GM12878 (cell line): ENCODE data around the gene PAX3. TPM values are rescaled to one million over a fixed set of nuclear protein-coding genes. Genes with fewer than 3 reads are reported as not detected.

ENCODE experiments used
- ATAC-seq: fragments of 200-7000 bp; cut with Tn5 transposase; 3 replicates; pipeline ENCODE4 v1.9.1; 2020; ENCODE audit warnings: mild to moderate bottlenecking, moderate library complexity
- BruUV-seq: library from RNA; stranded (reverse); fragments of 400-500 nt; replicated peaks from 2 replicates; lab custom pipeline; 2021; lab: Mats Ljungman, UMichigan
- CTCF ChIA-PET: fragments of 300-600 bp; sonication (Branson Sonifier 250); formaldehyde crosslinking; extraction: SDS; loops from one replicate; lab custom pipeline; 2021; ENCODE audit warnings: inconsistent platforms; lab: Yijun Ruan, JAX
- POLR2A ChIA-PET: fragments of 350-600 bp; formaldehyde crosslinking; extraction: SDS; loops from one replicate; lab custom pipeline; 2021; ENCODE audit warnings: inconsistent platforms; lab: Charles Lee
- RAD21 ChIA-PET: fragments of 300-600 bp; sonication (Branson Sonifier 250); formaldehyde crosslinking; loops from one replicate; lab custom pipeline; 2023; ENCODE audit warnings: antibody characterized with exemption; ENCODE audit not compliant: unreplicated experiment; lab: Charles Lee
- SMC1A ChIA-PET: fragments of 300-600 bp; sonication (Branson Sonifier 250); formaldehyde crosslinking; loops from one replicate; lab custom pipeline; 2023; ENCODE audit not compliant: unreplicated experiment, uncharacterized antibody; lab: Charles Lee
- DNase-seq: peaks from one replicate; pipeline ENCODE4 v3.0.0-alpha.2; 2011; ENCODE audit warnings: low read depth, low spot score
- FAIRE-seq: peaks from 3 replicates; lab custom pipeline; 2011; peaks lifted over from hg19 to GRCh38; lab: Jason Lieb, UNC
- H2AFZ ChIP-seq: 2 replicates; pipeline ENCODE4 v1.6.0; 2011; ENCODE audit warnings: low read depth, low read length, control low read depth; ENCODE audit not compliant: control insufficient read depth
- H3K27ac ChIP-seq: 2 replicates; pipeline ENCODE4 v1.5.1; 2011; ENCODE audit warnings: control low read depth; ENCODE audit not compliant: control insufficient read depth, insufficient read depth
- H3K27me3 ChIP-seq, 2 experiments: replicated peaks in 1 of 2; 2 replicates each; pipeline versions ENCODE4 v1.6.0 to v1.6.1; 2011; ENCODE audit warnings: low read length in 1 of 2; ENCODE audit not compliant: control insufficient read depth in 2 of 2, insufficient read depth in 2 of 2
- H3K36me3 ChIP-seq, 2 experiments: 2 replicates each; pipeline ENCODE4 v1.5.1; 2011; ENCODE audit warnings: low read length in 1 of 2; ENCODE audit not compliant: control insufficient read depth in 2 of 2, insufficient read depth in 2 of 2
- H3K4me1 ChIP-seq: 2 replicates; pipeline ENCODE4 v1.6.1; 2011; ENCODE audit warnings: mild to moderate bottlenecking, low read length, moderate library complexity, mixed read lengths; ENCODE audit not compliant: control insufficient read depth, insufficient read depth
- H3K4me2 ChIP-seq: 2 replicates; pipeline ENCODE4 v1.6.0; 2011; ENCODE audit warnings: control low read depth; ENCODE audit not compliant: control insufficient read depth, insufficient read depth
- H3K4me3 ChIP-seq: fragments of 200-600 bp; sonication (generic); 2 replicates; pipeline ENCODE4 v1.5.1; 2016
- H3K79me2 ChIP-seq: 2 replicates; pipeline ENCODE4 v1.6.0; 2011; ENCODE audit warnings: low read length; ENCODE audit not compliant: control insufficient read depth, insufficient read depth
- H3K9ac ChIP-seq: 2 replicates; pipeline ENCODE4 v1.8.0; 2011; ENCODE audit warnings: low read length, control low read depth, mixed read lengths; ENCODE audit not compliant: control insufficient read depth, insufficient read depth
- H3K9me3 ChIP-seq: replicated peaks from 3 replicates; pipeline ENCODE4 v1.5.1; 2011; ENCODE audit warnings: mild to moderate bottlenecking, low read length; ENCODE audit not compliant: control insufficient read depth, insufficient read depth
- H4K20me1 ChIP-seq: 2 replicates; pipeline ENCODE4 v1.6.0; 2011; ENCODE audit not compliant: control insufficient read depth, insufficient read depth
- BRCA1 ChIP-seq: IDR thresholded peaks from 2 replicates; pipeline ENCODE4 v1.6.1; 2011; ENCODE audit warnings: low read depth, low read length, improper control_type of control experiment
- ETV6 ChIP-seq, 2 experiments: fragments of 450-650 bp in 1 of 2; IDR thresholded peaks in 1 of 2; conservative IDR thresholded peaks in 1 of 2; 2 replicates each; pipeline ENCODE4 v1.6.1; 2014; ENCODE audit warnings: antibody characterized with exemption in 1 of 2, borderline replicate concordance in 1 of 2, low read depth in 1 of 2, mild to moderate bottlenecking in 1 of 2, moderate library complexity in 1 of 2
- HSF1 ChIP-seq: fragments of 150-350 bp; IDR thresholded peaks from 2 replicates; pipeline ENCODE4 v1.6.1; 2014; ENCODE audit warnings: mild to moderate bottlenecking, low read depth, low read length
- NBN ChIP-seq: fragments of 450-650 bp; IDR thresholded peaks from 2 replicates; pipeline ENCODE4 v1.6.1; 2016
- POU2F2 ChIP-seq: IDR thresholded peaks from 3 replicates; pipeline ENCODE4 v1.6.1; 2011; ENCODE audit warnings: low read depth, mild to moderate bottlenecking, low read length, borderline replicate concordance
- RAD51 ChIP-seq: fragments of 450-650 bp; IDR thresholded peaks from 2 replicates; pipeline ENCODE4 v1.6.1; 2016; ENCODE audit warnings: moderate library complexity, mild to moderate bottlenecking, inconsistent platforms
- RB1 ChIP-seq: fragments of 450-650 bp; formaldehyde crosslinking; IDR thresholded peaks from 2 replicates; pipeline ENCODE4 v1.6.1; 2017; ENCODE audit warnings: mild to moderate bottlenecking, borderline replicate concordance
- SMC3 ChIP-seq: IDR thresholded peaks from 2 replicates; pipeline ENCODE4 v1.6.1; 2011; ENCODE audit warnings: low read length, improper control_type of control experiment, borderline replicate concordance
- SREBF1 ChIP-seq: IDR thresholded peaks from 2 replicates; pipeline ENCODE4 v1.6.1; 2012; ENCODE audit warnings: mild to moderate bottlenecking, low read length
- STAT1 ChIP-seq: fragments of 450-650 bp; conservative IDR thresholded peaks from 2 replicates; pipeline ENCODE4 v1.6.1; 2014; ENCODE audit warnings: antibody characterized with exemption, mild to moderate bottlenecking
- STAT3 ChIP-seq: IDR thresholded peaks from 2 replicates; pipeline ENCODE4 v1.6.1; 2011; ENCODE audit warnings: low read depth, low read length, improper control_type of control experiment
- TCF3 ChIP-seq: IDR thresholded peaks from 2 replicates; pipeline ENCODE4 v1.6.1; 2012; ENCODE audit warnings: low read depth, mild to moderate bottlenecking, low read length, borderline replicate concordance; ENCODE audit not compliant: insufficient read depth
- TCF7 ChIP-seq: IDR thresholded peaks from 2 replicates; pipeline ENCODE4 v1.6.1; 2014; ENCODE audit warnings: antibody characterized with exemption, borderline replicate concordance
- ZBED1 ChIP-seq: IDR thresholded peaks from 2 replicates; pipeline ENCODE4 v1.6.1; 2016; ENCODE audit warnings: borderline replicate concordance
- WGBS: methylation state at CpG from one replicate; pipeline ENCODE4 v1.1.6; 2016; ENCODE audit warnings: low lambda C conversion rate; ENCODE audit not compliant: insufficient replicate concordance, insufficient coverage; ENCODE audit errors: missing lambda C conversion rate; 5-methylcytosine and 5-hydroxymethylcytosine counted together
- in situ Hi-C: fragments of 300-500 bp; cut with MboI; formaldehyde crosslinking; loops from 9 replicates; pipeline ENCODE4 v1.14.3; 2018; ENCODE audit warnings: mixed read lengths
- intact Hi-C: fragments of 100-400 bp; cut with micrococcal nuclease; formaldehyde crosslinking; loops from one replicate; pipeline ENCODE4 v1.14.2; 2022; ENCODE audit not compliant: unreplicated experiment
- polyA plus RNA-seq, 11 experiments: library from polyadenylated mRNA; depleted of rRNA in 4 of 11; unstranded in 6 of 11; stranded (reverse) in 5 of 11; fragments of >200 nt; fragmentation: Nextera tagmentation in 4 of 11; fragmentation: Illumina TruSeq in 1 of 11; extraction: Ambion mirVana in 4 of 11; extraction: Trizol in 1 of 11; gene quantifications; 1 replicate in 1 of 11; 2 replicates in 10 of 11; pipeline versions ENCODE4 v1.2.1 to v1.2.3, GENCODE V29; 2011 to 2016; ENCODE audit warnings: inconsistent platforms in 2 of 11, missing spikeins in 2 of 11, low read depth in 1 of 11
- total RNA-seq, 4 experiments: library from RNA; depleted of rRNA in 3 of 4; stranded (reverse); fragments of >200 nt in 3 of 4; fragmentation: Illumina TruSeq in 1 of 4; extraction: Trizol in 1 of 4; gene quantifications; 2 replicates each; pipeline versions ENCODE4 v1.2.1 to v1.2.3, GENCODE V29; 2013 to 2021
- TF ChIP-seq, protein P1 (sequence below): fragments of 450-650 bp; IDR thresholded peaks from 2 replicates; pipeline ENCODE4 v1.6.1; 2017; ENCODE audit warnings: low read depth, mild to moderate bottlenecking, moderate library complexity
- TF ChIP-seq, protein P2 (sequence below): fragments of 450-650 bp; formaldehyde crosslinking; IDR thresholded peaks from 2 replicates; pipeline ENCODE4 v1.4.0; 2022; ENCODE audit warnings: mild to moderate bottlenecking, moderate library complexity
- TF ChIP-seq, protein P3 (sequence below): fragments of 150-350 bp; IDR thresholded peaks from 2 replicates; pipeline ENCODE4 v1.6.1; 2016; ENCODE audit warnings: low read depth, low read length

PAX3 gene
- total and polyA plus RNA-seq, 10 of the 15 experiments (the other 5 are each of a cell fraction or from before 2014, with no cell fraction given) = not detected

DNA sequence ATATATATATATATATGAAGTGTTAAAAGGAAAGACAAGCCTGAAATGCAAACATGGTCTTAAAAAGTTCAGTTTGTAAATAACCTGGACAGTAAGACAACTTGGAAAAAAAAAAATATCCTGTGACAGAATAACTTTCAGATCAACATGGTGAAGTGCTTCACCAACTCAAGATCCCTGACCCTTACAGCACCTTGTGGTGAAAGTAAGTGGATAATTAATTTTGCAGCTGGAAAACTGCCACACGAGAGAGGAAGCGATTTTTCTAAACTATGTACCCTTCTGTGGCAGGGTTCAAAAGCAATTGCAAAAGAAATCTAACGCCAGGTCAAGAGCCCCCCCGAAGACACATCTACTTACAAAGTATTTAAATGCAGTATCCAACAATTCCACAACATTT, 95.8 kb downstream of the PAX3 start:
- 41% methylated on average over 4 of the region's 4 CpGs for WGBS
- no peaks in the 10 kb centered on the region for H3K36me3 ChIP-seq
- DNase-seq (no peak), ATAC-seq (no peak), FAIRE-seq (no peak)
- BruUV-seq = no TSS peak
- H4K20me1 ChIP-seq = no peaks in the 10 kb centered on the region
- ChIA-PET SMC1A (no interaction called here), RAD21 (no interaction called here), POLR2A (no interaction called here), CTCF (no interaction called here)
- H3K4me3 ChIP-seq = no peak overlapping the region
- intact Hi-C loops (no loop called here), in situ Hi-C loops (no loop called here)
- no peak overlapping the region for H3K4me2 ChIP-seq
- no peaks in the 10 kb centered on the region for H3K9me3 ChIP-seq
- H3K9ac ChIP-seq = no peak overlapping the region
- no peaks in the 10 kb centered on the region for H3K79me2 ChIP-seq
- H2AFZ ChIP-seq = no peak overlapping the region
- no peak overlapping the region for H3K27ac ChIP-seq
- no peaks in the 10 kb centered on the region for H3K4me1 ChIP-seq
- no peaks in the 10 kb centered on the region for H3K27me3 ChIP-seq
- TF ChIP-seq BRCA1 (no peak), RB1 (no peak), SREBF1 (no peak), NBN (no peak), TCF3 (no peak), TCF7 (no peak), HSF1 (no peak), STAT3 (no peak), ZBED1 (no peak), ETV6 (conservative IDR thresholded peaks at IDR 0.05 in 1 of 2, IDR thresholded peaks at IDR 0.05 in 1 of 2; ENCODE audit: borderline replicate concordance in 1 of 2, low read depth in 1 of 2) (no peak), SMC3 (no peak), RAD51 (no peak), STAT1 (no peak), POU2F2 (no peak)
- TF ChIP-seq, protein P1, sequence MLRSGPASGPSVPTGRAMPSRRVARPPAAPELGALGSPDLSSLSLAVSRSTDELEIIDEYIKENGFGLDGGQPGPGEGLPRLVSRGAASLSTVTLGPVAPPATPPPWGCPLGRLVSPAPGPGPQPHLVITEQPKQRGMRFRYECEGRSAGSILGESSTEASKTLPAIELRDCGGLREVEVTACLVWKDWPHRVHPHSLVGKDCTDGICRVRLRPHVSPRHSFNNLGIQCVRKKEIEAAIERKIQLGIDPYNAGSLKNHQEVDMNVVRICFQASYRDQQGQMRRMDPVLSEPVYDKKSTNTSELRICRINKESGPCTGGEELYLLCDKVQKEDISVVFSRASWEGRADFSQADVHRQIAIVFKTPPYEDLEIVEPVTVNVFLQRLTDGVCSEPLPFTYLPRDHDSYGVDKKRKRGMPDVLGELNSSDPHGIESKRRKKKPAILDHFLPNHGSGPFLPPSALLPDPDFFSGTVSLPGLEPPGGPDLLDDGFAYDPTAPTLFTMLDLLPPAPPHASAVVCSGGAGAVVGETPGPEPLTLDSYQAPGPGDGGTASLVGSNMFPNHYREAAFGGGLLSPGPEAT = no peak
- TF ChIP-seq, protein P2, sequence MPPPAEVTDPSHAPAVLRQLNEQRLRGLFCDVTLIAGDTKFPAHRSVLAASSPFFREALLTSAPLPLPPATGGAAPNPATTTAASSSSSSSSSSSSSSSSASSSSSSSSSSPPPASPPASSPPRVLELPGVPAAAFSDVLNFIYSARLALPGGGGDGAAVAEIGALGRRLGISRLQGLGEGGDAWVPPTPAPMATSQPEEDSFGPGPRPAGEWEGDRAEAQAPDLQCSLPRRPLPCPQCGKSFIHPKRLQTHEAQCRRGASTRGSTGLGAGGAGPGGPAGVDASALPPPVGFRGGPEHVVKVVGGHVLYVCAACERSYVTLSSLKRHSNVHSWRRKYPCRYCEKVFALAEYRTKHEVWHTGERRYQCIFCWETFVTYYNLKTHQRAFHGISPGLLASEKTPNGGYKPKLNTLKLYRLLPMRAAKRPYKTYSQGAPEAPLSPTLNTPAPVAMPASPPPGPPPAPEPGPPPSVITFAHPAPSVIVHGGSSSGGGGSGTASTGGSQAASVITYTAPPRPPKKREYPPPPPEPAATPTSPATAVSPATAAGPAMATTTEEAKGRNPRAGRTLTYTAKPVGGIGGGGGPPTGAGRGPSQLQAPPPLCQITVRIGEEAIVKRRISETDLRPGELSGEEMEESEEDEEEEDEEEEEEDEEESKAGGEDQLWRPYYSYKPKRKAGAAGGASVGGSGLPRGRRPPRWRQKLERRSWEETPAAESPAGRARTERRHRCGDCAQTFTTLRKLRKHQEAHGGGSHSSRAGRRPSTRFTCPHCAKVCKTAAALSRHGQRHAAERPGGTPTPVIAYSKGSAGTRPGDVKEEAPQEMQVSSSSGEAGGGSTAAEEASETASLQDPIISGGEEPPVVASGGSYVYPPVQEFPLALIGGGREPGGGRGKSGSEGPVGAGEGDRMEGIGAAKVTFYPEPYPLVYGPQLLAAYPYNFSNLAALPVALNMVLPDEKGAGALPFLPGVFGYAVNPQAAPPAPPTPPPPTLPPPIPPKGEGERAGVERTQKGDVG (CRISPR knock-in tag) = no peak
- TF ChIP-seq, protein P3, sequence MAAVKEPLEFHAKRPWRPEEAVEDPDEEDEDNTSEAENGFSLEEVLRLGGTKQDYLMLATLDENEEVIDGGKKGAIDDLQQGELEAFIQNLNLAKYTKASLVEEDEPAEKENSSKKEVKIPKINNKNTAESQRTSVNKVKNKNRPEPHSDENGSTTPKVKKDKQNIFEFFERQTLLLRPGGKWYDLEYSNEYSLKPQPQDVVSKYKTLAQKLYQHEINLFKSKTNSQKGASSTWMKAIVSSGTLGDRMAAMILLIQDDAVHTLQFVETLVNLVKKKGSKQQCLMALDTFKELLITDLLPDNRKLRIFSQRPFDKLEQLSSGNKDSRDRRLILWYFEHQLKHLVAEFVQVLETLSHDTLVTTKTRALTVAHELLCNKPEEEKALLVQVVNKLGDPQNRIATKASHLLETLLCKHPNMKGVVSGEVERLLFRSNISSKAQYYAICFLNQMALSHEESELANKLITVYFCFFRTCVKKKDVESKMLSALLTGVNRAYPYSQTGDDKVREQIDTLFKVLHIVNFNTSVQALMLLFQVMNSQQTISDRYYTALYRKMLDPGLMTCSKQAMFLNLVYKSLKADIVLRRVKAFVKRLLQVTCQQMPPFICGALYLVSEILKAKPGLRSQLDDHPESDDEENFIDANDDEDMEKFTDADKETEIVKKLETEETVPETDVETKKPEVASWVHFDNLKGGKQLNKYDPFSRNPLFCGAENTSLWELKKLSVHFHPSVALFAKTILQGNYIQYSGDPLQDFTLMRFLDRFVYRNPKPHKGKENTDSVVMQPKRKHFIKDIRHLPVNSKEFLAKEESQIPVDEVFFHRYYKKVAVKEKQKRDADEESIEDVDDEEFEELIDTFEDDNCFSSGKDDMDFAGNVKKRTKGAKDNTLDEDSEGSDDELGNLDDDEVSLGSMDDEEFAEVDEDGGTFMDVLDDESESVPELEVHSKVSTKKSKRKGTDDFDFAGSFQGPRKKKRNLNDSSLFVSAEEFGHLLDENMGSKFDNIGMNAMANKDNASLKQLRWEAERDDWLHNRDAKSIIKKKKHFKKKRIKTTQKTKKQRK = no peak
